Measurements from ENCODE around the gene STRIP2.
A peak's percentile ranks its signal among the peaks of the same experiment; 100 is the strongest.
"Not testable (repeated sequence)": the region's sequence is repeated elsewhere in the genome, so short reads cannot be mapped to it uniquely, and the experiment has no call there.

STRIP2 gene

GRCh38 chr7:129433847-129434674 is at the start of gene STRIP2:
Gene STRIP2 (plus strand): TSS chr7:129434432. CDS start chr7:129434473, 41 bp downstream.
- peak; percentile 91 for DNase-seq (ENCODE audit: low spot score)

DNA sequence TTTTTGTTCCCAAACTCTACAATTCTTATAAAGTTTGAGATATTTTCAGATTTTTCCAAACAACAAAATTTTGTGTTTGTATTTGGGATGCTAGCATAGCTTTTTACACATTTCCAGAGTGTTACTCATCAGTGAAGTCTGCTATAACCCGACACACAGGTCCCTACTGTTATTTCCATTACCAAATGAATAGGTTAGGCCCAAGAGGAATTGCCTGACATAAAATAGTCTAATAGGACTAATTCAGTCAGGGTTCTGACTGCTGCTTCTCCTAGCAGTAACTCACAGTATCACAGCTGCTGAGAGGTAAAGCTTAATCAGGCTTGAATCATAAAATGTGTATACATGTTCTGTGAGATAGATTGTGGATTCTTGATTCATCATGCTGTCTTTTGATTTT is 49.1 kb upstream of the STRIP2 start:
- no peak for DNase-seq (ENCODE audit: low spot score)

DNA sequence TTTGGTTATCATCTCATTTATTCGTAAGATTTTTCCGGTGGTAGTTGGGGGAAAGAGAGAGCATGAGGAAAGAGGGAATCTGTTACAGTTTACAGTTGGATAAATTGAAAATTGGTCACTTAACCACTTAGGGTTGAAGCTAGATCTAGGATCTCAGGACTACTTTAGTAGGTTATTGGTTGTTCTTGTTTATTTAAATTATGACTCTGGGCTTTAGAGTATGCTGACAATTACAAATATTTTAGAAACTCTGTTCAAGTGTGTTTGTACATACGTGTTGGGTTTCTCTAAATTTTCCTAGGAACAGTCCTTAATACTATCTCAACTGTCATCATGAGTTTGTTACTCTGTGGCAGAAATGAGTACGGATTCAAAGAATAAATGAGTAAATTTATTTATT is 48.6 kb upstream of the STRIP2 start:
- no peak for DNase-seq (ENCODE audit: low spot score)

DNA sequence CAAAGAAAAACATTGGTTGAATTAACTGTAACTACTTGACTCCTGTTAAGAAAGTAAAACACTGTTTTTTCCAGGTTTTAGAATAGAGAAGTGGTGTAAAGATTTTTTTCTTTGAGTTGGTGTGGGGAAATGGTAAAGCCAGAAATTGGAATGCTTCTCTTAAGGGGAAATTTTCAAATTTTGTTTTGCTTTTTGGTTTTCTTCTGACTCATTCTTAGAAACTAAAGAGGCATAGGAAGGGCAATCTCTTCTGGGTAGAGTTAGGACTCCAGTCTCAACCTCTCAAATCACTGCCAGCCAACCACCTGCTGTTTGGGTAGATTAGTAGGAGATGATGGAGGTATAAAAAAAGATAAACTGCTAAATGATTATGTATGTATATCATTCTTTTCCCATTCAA is 47.7 kb upstream of the STRIP2 start:
- DNase-seq (ENCODE audit: low spot score) = no peak

- no peak for DNase-seq (ENCODE audit: low spot score)
These were observed 46.7 kb upstream of the STRIP2 start for GRCh38 chr7:129387537-129387936.

DNA sequence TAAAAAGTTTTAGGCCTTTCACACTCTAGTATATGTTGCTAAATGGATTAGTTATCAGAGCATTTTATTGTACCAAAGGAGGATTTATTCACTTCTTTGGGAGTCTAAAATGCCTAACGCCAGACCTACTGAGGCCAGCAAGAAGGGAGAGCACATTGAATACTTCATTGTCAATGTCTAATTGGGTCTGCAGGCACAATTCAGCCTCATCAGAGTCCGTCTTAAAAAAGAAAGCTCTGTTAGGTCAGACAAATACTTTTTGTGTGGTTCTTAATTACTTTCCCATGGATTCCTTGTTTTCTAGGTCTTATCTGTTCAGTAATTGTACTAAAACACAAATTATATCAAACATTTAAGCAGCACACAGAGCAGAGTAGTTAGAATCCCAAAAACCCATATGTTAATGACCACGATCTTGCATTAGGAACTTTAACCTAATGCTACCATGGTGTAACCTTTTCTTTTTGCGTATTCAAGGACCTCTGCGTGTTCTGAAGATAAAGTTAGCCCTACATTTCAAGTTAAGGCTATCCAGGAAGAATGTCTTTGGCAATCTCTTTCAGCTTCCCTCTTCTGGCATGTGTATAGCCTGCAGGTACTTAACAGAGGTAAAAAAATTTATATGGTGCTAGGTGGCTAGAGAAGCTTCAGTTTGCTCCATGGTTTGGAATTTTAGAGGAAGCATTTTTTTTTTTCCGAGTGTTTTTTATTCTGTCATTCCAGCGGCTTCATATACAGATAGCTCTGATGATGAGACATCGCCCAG is 45.7 kb upstream of the STRIP2 start:
- no peak for DNase-seq (ENCODE audit: low spot score)

DNA sequence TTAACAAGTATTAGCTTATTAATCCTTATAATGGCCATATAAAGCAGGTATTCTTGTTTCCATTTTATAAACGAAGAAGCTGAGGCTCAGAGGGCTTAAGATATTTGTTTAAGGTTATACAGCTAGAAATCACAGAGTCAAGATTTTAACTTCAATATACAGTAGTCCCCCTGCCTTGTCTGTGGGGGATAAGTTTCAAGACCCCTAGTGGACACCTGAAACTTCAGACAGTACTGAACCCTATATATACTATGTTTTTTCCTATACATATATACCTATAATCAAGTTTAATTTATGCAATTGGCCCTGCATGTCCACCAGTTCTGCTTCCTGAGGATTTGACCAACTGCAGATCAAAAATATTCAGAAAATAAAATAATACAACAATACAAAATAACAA is 44.4 kb upstream of the STRIP2 start:
- no peak for DNase-seq (ENCODE audit: low spot score)

- DNase-seq (ENCODE audit: low spot score) = no peak
These were observed 43.9 kb upstream of the STRIP2 start for GRCh38 chr7:129390314-129390713.

- no peak for DNase-seq (ENCODE audit: low spot score)
These were observed 42.6 kb upstream of the STRIP2 start for GRCh38 chr7:129391546-129392171.

- no peak for DNase-seq (ENCODE audit: low spot score)
These were observed 41.0 kb upstream of the STRIP2 start for GRCh38 chr7:129393255-129393654.

DNA sequence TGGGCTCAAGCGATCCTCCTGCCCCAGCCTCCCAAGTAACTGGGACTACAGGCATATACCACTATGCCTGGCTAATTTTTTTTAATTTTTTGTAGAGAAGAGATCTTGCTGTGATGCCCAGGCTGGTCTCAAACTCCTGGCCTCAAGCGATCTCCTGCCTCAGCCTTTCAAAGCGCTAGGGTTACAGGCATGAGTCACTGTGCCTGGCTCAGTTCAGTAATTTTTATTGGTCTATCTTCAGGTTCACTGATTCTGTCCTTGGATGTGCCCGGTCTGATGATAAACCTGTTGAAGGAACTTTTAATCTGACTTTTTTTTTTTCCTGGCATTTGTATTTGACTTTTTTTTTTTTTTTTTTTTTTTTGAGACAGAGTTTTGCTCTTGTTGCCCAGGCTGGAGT is 40.1 kb upstream of the STRIP2 start:
- DNase-seq (ENCODE audit: low spot score) = no peak

GRCh38 chr7:129394982-129395914 is 39.0 kb upstream of the STRIP2 start:
- no peak for DNase-seq (ENCODE audit: low spot score)

- DNase-seq (ENCODE audit: low spot score) = no peak
These were observed 32.8 kb upstream of the STRIP2 start for GRCh38 chr7:129401228-129401966.

DNA sequence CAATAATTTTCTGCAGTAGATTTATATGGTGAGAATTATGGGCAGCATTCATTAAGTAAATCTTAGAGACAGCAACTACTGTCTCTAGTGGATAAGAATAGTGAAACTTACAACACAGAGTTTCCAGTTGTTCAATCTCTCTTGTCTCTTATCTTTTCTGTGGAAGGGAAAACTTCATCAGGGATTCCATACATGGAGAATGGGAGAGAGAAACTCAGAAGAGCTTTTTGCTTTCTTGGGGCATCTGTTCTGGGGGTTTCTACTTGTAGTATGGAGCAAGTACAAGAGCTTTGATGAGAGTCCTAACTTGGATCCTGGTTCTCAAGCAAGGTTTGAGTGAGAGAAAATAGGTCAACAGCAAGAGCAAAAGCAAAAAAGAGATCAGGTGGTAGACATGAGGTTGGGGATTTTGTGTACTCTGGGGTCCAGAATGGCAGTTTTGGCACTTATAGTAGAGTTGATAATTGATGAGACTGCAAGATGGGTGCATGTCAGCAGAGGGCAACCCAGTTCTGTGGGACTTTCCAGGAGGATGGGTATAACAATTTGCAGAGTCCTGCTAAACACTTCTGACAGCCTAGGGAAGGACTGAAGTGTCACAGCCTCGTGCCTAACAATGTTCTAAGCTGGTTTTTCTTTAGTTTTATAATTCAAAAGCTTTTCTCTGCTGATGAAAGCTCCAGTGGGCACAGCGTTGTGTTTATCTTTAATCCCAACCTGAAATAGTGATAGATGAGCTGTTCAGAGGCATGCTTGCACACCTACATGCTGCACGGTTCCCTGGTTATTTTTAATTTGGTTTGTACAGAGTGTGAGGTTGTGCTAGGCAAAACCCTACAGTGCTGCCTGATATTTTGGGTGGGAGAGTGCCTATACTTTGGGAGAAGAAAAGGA is 32.0 kb upstream of the STRIP2 start:
- no peak for DNase-seq (ENCODE audit: low spot score)

DNA sequence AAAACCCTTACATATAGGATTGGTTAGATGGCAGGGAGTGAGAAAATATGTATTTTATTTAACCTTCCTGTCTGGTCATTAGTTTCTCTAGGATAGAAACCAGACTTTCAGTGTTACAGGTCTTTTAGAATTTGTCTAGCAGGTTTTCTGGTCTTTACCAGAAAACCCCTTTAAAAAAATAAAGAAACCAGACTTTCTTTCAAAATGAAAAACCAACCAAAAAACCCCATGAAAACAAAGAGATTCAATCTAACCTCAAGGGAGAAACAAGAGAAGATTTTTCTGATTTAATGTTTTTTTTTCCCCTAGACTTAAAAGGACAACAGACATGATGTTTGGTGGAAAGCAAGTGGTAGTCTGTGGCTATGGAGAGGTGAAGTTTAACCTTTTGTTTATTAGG is 28.7 kb upstream of the STRIP2 start:
- no peak for DNase-seq (ENCODE audit: low spot score)

- not testable (repeated sequence) for DNase-seq (ENCODE audit: low spot score)
These were observed 24.0 kb upstream of the STRIP2 start for GRCh38 chr7:129410238-129410637.

- DNase-seq (ENCODE audit: low spot score) = no peak
These were observed 21.7 kb upstream of the STRIP2 start for GRCh38 chr7:129412501-129412900.

DNA sequence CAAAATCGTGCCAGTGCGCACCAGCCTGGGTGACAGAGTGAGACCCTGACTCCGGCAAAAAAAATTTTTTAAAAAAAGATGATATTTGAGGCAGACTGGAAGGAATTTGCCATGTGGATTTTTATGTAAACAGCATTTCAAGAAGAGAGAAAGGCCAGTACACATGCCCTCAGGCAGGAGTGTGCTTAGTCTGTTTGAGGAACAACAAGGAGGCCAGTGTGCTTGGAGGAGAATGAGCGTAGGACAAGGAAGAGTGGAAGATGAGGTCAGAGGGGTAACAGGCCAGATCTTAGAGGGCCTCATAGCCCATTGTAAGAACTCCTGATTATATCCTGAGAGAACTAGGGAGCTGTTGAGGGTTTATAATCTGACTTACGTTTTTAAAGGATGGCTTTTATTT is 17.2 kb upstream of the STRIP2 start:
- DNase-seq (ENCODE audit: low spot score) = no peak

DNA sequence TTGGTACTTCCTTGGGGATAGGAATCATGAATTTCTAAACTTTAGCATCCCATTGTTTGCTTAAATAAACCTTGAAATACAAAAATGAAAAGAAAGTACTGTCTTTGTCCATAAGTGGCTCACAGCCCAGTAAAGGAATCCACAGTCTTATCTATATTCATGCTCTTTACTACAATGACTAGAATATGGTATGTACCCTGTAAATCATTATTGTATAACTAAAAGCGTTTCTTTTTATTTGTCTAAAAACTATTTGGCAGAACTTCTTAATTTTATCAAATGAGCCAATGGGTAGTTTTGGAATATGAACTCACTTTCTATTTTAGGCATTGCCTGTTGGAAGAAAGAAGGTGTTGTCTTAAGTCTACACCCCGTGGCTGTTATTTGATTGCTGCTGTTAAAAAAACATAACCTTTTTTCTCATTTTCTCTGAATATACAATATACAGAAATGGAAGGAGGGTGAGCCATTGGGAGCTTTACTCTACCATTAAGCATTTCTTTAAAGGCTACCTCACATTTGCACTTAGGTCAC is 12.4 kb upstream of the STRIP2 start:
- DNase-seq (ENCODE audit: low spot score) = no peak

GRCh38 chr7:129422727-129423126 is 11.5 kb upstream of the STRIP2 start:
- DNase-seq (ENCODE audit: low spot score) = no peak
